GM21381 (cell line): ENCODE measurements around the gene NANOG.
"Not testable (repeated sequence)": the region's sequence is repeated elsewhere in the genome, so short reads cannot be mapped to it uniquely, and the experiment has no call there.

ENCODE experiments used
- ATAC-seq: cut with Tn5 transposase; IDR thresholded peaks from one replicate; pipeline ENCODE4 v1.9.1; 2021; ENCODE audit warnings: mild to moderate bottlenecking, moderate library complexity; ENCODE audit not compliant: unreplicated experiment

The NANOG gene

DNA sequence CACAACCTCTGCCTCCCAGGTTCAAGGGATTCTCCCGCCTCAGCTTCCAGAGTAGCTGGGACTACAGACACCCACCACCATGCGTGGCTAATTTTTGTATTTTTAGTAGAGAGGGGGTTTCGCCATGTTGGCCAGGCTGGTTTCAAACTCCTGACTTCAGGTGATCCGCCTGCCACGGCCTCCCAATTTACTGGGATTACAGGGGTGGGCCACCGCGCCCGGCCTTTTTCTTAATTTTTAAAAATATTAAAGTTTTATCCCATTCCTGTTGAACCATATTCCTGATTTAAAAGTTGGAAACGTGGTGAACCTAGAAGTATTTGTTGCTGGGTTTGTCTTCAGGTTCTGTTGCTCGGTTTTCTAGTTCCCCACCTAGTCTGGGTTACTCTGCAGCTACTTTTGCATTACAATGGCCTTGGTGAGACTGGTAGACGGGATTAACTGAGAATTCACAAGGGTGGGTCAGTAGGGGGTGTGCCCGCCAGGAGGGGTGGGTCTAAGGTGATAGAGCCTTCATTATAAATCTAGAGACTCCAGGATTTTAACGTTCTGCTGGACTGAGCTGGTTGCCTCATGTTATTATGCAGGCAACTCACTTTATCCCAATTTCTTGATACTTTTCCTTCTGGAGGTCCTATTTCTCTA lies at the start of gene NANOG:
NANOG (plus strand) TSS at position 519 of the 645 bp plus-strand sequence. CDS start 213 bp downstream, outside the sequence.
- ATAC-seq: not testable (repeated sequence)

DNA sequence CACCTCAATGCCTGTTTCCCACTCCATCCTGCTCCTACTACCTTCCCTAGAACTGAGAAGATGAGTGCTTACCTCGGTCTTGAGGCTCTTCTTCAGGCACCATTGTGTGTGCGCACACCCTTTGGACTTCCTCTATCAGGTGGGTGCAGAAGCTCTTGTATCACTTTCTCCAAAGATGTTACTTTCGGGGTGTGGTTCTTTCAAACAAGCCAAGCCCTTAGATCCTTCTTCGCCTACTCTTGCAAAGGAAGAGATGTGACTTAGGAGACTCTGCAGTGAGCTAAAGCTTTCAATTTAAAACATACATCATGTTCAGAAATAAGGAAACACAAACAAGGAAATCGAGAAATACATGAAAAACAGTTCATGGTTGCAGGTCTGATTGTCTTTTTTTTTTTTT lies 42.0 kb upstream of the NANOG start, which contains the start of gene CLEC4C:
CLEC4C (minus strand) TSS at position 130 of the 400 bp plus-strand sequence; CDS start at position 103, 27 bp downstream.
- no peak for ATAC-seq

DNA sequence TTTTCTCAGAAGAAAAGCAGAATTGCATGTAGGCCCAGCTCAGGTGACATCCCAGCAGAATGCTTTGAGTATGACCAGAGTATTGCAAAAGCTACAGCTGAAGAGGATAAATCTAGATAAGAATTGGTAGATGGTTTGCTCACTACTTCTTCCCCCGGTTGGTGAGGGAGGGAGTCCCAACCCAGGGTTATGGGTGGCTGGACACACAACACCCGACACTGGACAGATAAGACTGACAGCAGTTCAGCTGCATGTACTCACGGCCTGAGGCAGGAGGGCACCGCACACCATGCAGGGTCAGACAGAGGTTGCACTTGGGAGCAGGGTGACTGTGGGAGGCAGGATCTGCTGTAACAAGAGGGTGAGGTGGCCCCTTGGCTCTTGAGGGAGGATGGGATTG lies 40.4 kb upstream of the NANOG start:
- no peak for ATAC-seq

DNA sequence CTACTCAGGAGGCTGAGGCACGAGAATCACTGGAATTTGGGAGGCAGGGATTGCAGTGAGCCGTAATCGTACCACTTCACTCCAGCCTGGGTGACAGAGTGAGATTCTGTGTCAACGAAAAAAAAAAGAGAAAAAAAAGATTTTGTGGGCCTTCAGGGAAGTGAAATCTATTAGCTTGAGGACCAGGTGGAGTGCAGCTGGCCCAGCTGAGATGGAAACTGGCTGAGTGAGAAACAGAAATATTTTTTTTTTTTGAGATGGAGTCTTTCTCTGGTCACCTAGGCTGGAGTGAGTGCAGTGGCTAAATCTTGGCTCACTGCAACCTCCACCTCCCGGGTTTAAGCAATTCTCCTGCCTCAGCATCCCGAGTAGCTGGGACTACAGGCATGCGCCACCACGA lies 39.8 kb upstream of the NANOG start:
- ATAC-seq: no peak

DNA sequence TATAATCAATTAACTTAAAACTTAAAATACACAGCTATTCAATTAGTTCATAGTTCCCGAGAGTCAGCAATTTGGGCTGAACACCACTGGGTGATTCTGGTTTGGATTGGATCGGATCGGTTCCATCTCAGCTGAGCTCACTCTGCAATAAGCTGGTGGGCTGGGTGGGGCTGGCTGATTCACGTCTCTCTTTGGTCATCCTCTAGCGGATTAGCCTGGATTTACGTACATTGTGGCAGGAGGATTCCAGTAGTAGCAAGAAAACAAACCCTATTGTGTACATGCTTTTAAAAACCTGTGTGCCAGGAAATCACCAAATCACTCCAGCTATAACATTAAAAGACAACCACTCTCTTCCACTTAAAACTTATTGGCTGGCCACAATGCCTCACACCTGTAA lies 38.9 kb upstream of the NANOG start:
- no peak for ATAC-seq

DNA sequence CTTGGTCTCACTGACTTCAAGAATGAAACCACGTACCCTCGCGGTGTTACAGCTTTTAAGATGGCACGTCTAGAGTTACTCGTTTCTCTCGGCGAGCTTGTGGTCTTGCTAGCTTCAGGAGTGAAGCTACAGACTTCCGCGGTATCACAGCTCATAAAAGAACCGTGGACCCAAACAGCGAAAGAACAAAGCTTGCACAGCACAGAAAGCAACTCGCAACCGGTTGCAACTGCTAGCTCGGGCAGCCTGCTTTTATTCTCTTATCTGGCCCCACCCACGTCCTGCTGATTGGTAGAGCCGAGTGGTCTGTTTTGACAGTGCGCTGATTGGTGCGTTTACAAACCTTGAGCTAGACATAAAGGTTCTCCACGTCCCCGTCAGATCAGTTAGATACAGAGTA lies 37.8 kb upstream of the NANOG start:
- ATAC-seq: no peak

DNA sequence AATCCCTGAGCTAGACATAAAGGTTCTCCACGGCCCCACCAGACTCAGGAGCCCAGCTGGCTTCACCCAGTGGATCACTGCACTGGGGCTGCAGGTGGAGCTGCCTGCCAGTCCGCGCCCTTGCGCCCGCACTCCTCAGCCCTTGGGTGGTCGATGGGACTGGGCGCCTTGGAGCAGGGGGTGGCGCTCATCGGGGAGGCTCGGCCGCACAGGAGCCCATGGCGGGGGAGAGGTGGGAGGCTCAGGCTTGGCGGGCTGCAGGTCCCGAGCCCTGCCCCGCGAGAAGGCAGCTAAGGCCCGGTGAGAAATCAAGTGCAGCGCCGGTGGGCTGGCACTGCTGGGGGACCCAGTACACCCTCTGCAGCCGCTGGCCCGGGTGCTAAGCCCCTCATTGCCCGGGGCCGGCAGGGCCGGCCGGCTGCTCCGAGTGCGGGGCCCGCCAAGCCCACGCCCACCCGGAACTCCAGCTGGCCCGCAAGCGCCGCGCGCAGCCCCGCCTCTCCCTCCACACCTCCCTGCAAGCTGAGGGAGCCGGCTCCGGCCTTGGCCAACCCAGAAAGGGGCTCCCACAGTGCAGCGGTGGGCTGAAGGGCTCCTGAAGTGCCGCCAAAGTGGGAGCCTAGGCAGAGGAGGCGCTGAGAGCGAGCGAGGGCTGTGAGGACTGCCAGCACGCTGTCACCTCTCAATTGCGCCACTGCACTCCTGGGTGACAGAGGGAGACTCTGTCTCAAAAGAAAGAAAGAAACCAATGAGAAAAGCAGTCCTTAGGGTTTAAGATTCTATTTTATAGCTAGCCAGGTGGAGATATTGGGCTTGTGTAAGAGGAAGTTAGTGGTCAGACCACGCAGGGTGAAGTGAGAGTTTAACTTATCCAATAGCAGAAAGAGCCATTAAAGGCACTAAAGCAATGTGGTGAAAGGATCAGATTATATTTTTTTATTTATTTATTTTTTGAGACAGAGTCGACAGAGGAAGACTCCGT lies 37.0 kb upstream of the NANOG start:
- not testable (repeated sequence) for ATAC-seq

DNA sequence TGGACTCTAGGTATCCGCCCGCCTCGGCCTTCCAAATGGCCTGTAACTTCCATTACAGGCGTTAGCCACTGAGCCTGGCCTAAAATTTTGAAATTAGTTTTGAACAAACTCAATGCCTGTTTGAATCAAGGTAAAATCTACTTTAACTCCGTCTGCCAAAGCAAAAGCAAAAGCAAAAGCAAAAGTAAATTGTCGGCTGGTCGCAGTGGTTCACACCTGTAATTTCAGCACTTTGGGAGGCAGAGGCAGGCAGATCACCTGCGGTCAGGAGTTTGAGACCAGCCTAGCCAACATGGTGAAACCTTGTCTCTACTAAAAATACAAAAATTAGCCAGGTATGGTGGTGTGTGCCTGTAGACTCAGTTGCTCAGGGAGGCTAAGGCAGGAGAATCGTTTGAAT lies 33.5 kb upstream of the NANOG start:
- not testable (repeated sequence) for ATAC-seq

DNA sequence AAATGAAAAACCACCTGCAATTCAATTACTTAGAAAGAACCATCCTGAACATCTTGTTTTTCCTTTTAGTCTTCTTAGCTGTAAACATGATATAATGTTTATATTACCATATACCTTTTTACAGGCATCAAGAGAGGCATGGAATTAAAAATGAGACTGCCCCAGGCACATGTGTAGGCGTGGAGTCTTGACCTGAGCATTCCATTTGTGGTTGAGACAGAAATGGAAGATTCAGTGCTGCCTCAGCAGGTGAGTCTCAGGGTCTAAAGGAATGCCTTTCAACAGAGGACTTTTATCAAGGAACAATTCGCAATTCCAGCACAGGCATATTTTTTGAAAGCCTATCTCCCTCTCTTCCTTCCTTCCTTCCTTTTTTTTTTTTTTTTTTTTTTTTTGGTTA lies 32.2 kb upstream of the NANOG start:
- ATAC-seq: no peak

DNA sequence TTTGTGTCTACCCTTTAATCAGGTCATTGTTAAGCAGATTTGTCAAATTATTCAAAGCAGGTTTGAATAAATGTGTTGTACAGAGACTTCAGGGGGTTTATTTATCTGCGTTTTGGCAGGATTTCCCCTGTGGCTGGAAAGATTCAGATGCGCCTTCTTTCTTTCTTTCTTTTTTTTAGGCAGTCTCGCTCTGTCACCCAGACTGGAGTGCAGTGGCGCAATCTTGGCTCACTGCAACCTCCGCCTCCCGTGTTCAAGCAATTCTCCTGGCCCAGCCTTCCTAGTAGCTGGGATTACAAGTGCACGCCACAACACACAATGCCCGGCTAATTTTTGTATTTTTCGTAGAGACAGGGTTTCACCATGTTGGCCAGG lies 30.4 kb upstream of the NANOG start:
- no peak for ATAC-seq

DNA sequence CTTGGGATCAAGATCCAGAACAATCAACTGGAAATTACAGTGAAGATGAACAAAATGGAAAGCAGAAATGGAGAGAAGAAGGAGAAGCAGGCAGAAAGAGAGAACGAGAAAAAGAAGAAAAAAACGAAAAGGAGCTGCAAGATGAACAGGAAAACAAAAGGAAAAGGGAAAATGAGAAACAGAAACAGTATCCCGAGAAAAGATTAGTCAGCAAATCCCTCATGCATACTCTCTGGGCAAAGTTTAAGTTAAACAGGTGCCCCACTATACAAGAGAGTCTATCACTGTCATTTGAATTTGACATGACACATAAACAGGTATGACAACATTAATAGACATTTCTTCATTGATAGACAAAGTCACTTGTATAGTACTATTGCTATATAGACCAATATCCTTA lies 19.2 kb upstream of the NANOG start:
- no peak for ATAC-seq

DNA sequence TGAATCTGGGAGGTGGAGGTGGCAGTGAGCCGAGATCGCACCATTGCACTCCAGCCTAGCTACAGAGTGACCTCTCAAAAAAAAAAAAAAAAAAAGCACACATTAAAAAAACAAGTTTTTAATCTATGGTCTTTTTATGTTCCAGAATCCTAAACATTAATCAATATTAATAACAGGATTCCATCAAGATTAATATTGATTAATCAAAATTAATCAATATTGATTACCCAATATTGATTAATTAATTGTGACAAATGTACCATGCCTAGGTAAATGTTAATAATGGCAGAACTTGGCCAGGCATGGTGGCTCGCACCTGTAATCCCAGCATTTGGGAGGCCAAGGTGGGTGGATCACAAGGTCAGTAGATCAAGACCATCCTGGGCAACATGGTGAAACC lies 7.9 kb upstream of the NANOG start:
- no peak for ATAC-seq

DNA sequence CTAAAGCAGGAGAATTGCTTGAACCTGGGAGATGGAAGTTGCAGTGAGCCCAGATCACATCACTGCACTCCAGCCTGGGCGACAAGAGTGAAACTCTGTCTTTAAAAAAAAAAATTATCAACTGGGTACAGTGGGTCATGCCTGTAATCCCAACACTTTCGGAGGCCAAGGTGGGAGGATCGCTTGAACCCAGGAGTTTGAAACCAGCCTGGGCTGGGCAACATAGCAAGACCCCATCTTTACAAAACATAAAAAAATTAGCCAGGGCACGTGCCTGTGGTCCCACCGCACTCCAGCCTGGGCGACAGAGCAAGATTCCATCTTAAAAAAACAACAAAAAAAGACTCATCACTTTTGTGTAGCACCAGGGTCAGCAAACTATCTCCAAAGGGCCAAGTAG lies 7.1 kb upstream of the NANOG start:
- no peak for ATAC-seq

DNA sequence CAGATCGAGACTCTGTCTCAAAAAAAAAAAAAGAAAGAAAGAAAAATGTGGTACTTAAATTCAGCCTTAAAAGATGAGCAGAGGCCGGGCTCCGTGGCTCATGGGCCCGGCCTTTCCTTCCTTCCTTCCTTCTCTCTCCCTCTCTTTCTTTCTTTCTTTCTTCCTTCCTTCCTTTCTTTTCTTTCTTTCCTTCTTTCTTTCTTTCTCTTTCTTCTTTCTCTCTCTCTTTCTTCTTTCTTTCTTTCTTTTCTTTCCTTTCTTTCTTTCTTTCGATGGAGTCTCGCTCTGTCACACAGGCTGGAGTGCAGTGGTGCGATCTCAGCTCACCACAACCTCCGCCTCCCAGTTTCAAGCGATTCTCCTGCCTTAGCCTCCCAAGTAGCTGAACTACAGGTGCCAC lies 5.8 kb upstream of the NANOG start:
- not testable (repeated sequence) for ATAC-seq

DNA sequence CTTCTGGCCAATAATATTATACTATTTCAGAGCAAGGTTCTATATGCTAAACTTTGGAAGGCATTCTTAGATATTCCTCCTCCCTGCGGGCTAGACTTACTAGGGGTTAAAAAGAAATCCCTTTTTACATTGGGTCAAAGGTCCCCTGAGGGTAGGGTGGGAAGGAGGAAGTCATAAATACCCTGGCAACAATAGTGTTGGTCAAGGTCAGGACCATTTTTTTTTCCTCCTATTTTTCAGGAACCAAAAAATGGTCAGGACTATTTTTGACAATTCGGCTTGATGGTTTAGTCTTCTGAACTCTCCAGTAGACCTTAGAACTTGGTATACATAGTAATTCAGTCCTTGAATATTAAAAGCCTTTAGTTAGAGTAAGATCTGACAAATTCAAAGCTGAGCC lies 4.5 kb upstream of the NANOG start:
- no peak for ATAC-seq

DNA sequence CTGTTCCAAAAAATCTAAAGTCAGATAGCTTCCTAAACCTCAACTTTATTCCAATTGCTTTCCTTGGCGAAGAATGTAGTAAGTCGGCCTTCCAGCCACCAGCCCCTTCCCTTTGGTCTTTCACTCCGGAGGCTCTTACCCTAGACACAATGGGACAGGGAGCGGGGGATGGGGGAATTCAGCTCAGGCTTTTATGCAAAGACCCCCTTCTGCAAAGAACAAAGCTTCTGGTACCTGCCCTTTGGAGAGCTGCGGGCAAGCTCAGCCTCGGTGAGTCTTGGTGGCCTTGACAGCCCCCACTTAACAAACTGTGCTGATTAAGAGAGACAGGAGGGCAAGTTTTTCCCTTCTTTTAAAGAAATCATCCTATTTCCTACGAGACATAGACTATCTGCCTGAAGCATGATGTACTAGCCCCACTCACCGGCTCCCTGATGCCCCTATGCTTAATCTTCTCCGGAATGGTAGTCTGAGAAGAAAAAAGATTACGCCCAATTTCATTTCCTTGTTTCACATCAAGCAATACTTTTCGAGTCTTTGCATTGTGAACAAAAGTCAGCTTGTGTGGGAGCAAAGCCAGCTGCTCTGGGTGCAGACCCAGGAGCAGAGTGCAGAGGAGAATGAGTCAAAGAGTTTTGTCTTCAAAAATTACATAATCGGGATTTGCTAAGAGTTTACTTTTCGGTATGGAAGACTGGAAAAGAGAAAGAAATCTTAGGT lies 1.5 kb upstream of the NANOG start:
- ATAC-seq: no peak

DNA sequence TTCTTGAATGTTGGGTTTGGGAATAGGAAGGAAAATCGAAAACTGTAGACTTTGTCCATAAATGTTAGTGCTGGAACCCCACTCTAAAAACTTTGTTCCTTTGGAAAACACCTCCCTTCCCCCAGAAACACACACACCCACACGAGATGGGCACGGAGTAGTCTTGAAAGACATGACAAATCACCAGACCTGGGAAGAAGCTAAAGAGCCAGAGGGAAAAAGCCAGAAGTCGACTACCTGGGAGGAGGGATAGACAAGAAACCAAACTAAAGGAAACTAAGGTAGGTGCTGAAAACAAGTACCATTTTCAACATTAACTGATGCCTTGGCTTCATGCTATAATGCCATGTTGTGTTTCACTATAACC lies 925 bp upstream of the NANOG start:
- ATAC-seq: no peak

DNA sequence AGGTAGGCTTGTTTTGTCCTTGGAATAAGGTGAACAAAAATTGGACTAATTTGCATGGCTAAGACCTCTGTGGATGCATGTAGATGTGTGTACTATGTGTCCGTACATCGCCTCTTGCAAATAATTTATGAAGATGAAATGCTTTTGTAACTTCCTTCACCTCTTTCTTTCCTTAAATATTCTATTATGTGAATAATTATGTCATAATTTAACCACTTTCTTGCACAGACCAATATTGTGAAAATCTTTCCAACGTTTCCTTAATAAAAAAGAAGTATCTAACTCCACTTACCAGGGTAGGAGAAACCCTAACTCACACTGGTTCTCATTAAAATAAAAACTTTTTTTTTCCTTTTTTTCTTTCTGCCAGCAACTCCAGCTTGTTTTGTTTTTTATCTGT lies 4.0 kb downstream of the NANOG start:
- ATAC-seq: no peak

DNA sequence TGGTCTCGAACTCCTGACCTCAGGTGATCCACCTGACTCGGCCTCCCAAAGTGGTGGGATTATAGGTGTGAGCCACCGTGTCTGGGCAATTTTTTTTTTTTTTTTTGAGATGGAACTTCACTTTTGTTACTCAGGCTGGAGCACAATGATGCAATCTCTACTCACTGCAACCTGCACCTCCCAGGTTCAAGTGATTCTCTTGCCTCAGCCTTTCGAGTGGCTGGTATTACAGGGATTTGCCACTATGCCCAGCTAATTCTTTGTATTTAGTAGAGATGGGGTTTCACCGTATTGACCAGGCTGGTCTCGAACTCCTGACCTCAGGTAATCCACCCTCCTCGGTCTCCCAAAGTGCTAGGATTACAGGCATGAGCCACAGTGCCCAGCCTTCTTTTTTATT lies 8.1 kb downstream of the NANOG start:
- ATAC-seq: not testable (repeated sequence)

DNA sequence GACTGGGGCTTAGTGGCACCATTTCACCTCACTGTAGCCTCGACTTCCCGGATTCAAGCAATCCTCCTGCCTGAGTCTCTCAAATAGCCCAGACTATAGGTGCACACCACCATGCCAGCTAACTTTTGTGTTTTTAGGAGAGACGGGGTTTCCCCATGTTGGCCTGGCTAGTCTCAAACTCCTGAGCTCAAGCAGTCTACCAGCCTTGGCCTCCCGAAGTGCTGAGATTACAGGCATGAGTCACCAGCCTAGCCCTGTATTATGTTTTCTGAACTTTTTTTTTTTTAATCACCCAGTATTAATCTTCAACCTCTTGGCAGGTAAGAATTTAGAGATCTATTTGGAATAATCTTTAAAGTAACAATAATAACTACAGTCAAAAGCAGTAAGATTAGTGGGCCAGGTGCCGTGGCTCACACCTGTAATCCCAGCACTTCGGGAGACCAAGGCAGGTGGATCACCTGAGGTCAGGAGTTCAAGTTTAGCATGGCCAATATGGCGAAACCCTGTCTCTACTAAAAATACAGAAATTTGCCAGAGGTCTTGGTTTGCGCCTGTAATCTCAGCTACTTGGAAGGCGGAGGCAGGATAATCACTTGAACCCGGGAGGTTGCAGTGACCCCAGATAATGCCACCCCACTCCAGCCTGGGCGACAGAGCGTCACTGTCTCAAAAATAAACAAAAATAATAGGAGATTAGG lies 8.6 kb downstream of the NANOG start:
- ATAC-seq: no peak

DNA sequence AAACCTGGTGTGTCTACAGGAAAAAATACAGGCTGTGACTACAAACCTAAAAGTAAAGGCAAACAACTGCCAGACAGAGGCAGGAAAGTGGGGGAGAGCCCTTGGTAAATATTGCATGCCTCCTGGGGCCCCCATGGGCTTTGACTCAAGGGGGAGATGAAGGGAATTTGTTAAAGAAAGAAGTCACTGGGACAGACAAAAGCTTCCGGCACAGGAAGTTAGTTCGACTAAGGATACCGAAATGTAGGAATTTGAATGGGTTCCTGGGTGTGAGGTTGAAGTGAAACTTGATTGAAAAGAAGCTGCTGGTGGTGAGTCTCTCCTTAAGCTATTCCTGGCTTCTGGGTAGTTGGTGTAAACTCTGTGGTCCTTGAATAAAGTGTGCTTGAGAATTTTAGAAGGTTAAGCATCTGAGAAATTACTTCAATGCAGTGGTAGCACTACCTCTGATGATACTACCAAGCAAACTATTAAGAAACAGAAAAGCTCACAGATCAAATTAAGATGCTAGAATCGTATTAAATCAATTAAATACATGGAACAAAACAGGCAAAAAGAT lies 9.6 kb downstream of the NANOG start:
- ATAC-seq: not testable (repeated sequence)
